ENCODE measurements around the gene COQ5. TPM values are rescaled to one million over a fixed set of nuclear protein-coding genes. Genes with fewer than 3 reads are reported as not detected.

COQ5 gene
- 40.8 and 46.3 TPM in 2 replicates for total RNA-seq

- no peak for TF ChIP-seq CTCF (conservative IDR thresholded peaks at IDR 0.05; ENCODE audit: low read depth, low read length)
- DNase-seq (ENCODE audit: low read depth), result no peak
These were observed at the start of gene COQ5 for GRCh38 chr12:120528861-120529525. Gene COQ5, minus strand, starts transcription at chr12:120529158. Its CDS starts 17 bp downstream, at chr12:120529141.

GRCh38 chr12:120574106-120574505 is 45.1 kb upstream of the COQ5 start:
- no peak for DNase-seq (ENCODE audit: low read depth)
- H3K4me3 ChIP-seq (ENCODE audit: low read depth, low read length), result no peak overlapping the region
- TF ChIP-seq CTCF (conservative IDR thresholded peaks at IDR 0.05; ENCODE audit: low read depth, low read length), result no peak

More at GRCh38 chr12:120528861-120529525, at the start of gene COQ5:
- H3K4me3 ChIP-seq (ENCODE audit: low read depth, low read length), result peak within 1 kb of the TSS; percentile 98

GRCh38 chr12:120573560-120573959 is 44.6 kb upstream of the COQ5 start:
- no peak overlapping the region for H3K4me3 ChIP-seq (ENCODE audit: low read depth, low read length)
- no peak for DNase-seq (ENCODE audit: low read depth)
- no peak for TF ChIP-seq CTCF (conservative IDR thresholded peaks at IDR 0.05; ENCODE audit: low read depth, low read length)

- H3K4me3 ChIP-seq (ENCODE audit: low read depth, low read length), result no peak overlapping the region
- TF ChIP-seq CTCF (conservative IDR thresholded peaks at IDR 0.05; ENCODE audit: low read depth, low read length), result no peak
- no peak for DNase-seq (ENCODE audit: low read depth)
These were observed 42.3 kb upstream of the COQ5 start for GRCh38 chr12:120571299-120571698.

- no peak for TF ChIP-seq CTCF (conservative IDR thresholded peaks at IDR 0.05; ENCODE audit: low read depth, low read length)
- H3K4me3 ChIP-seq (ENCODE audit: low read depth, low read length), result no peak overlapping the region
- DNase-seq (ENCODE audit: low read depth), result no peak
These were observed 34.5 kb upstream of the COQ5 start for GRCh38 chr12:120563495-120563894.

- no peak overlapping the region for H3K4me3 ChIP-seq (ENCODE audit: low read depth, low read length)
- no peak for DNase-seq (ENCODE audit: low read depth)
- TF ChIP-seq CTCF (conservative IDR thresholded peaks at IDR 0.05; ENCODE audit: low read depth, low read length), result no peak
These were observed 33.9 kb upstream of the COQ5 start for GRCh38 chr12:120562906-120563305.

- DNase-seq (ENCODE audit: low read depth), result no peak
- H3K4me3 ChIP-seq (ENCODE audit: low read depth, low read length), result no peak overlapping the region
- no peak for TF ChIP-seq CTCF (conservative IDR thresholded peaks at IDR 0.05; ENCODE audit: low read depth, low read length)
These were observed 28.6 kb upstream of the COQ5 start for GRCh38 chr12:120557589-120557988.

Data from epithelial cell of proximal tubule (primary cell).